UCSD-AML1 (cell line): ENCODE measurements around the gene ZNF770.

ENCODE experiments used
- DNase-seq: peaks from one replicate; lab custom pipeline; 2025; ENCODE audit not compliant: unreplicated experiment; lab: John Stamatoyannopoulos, UW

The ZNF770 gene, protein sequence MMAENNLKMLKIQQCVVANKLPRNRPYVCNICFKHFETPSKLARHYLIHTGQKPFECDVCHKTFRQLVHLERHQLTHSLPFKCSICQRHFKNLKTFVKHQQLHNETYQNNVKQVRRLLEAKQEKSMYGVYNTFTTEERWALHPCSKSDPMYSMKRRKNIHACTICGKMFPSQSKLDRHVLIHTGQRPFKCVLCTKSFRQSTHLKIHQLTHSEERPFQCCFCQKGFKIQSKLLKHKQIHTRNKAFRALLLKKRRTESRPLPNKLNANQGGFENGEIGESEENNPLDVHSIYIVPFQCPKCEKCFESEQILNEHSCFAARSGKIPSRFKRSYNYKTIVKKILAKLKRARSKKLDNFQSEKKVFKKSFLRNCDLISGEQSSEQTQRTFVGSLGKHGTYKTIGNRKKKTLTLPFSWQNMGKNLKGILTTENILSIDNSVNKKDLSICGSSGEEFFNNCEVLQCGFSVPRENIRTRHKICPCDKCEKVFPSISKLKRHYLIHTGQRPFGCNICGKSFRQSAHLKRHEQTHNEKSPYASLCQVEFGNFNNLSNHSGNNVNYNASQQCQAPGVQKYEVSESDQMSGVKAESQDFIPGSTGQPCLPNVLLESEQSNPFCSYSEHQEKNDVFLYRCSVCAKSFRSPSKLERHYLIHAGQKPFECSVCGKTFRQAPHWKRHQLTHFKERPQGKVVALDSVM

GRCh38 chr15:34988027-34988902 is at the start of gene ZNF770:
TSS of gene ZNF770 (minus strand) at chr15:34988287. CDS start at chr15:34983434, 4,853 bp downstream.
- DNase-seq, result peak; percentile 87

- DNase-seq, result no peak
Measured at GRCh38 chr15:35028235-35028984, 40.3 kb upstream of the ZNF770 start.

DNA sequence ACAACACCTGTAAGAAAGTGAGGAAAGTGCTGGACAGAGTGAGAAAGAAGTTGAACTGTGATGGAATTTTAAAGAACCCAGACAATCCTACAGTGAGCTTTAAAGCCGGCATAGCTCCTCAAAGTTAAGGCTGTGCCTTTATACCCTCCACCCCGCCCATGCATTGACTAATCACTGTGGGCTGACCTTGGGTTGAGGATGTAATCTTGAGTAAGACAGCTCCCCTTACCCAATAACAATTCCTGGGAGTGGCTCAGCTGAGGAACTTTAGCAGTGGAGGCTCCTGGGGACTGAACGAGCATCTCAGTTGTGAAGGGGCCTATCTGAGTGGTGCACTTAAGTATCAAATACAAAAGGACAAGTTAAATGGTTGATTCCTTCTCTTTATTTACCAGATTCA is 35.7 kb upstream of the ZNF770 start:
- DNase-seq, result no peak

DNA sequence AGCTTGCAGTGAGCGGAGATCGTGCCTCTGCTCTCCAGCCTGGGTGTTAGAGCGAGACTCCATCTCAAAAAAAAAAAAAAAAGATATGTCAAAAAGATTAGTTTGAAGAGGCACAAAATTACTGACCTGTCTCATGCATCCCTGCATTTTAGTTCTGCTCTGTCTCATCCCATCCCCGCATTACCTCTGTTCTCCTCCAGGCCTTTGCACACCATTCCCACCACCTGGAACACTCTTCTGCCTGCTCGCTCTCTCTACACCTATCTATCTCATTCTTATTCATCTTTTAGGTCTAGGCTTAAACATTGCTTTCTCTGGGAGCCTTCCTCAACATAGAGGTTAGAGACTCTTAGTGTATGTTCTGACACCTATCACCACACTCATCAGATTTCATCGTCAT is 32.9 kb upstream of the ZNF770 start:
- no peak for DNase-seq

DNA sequence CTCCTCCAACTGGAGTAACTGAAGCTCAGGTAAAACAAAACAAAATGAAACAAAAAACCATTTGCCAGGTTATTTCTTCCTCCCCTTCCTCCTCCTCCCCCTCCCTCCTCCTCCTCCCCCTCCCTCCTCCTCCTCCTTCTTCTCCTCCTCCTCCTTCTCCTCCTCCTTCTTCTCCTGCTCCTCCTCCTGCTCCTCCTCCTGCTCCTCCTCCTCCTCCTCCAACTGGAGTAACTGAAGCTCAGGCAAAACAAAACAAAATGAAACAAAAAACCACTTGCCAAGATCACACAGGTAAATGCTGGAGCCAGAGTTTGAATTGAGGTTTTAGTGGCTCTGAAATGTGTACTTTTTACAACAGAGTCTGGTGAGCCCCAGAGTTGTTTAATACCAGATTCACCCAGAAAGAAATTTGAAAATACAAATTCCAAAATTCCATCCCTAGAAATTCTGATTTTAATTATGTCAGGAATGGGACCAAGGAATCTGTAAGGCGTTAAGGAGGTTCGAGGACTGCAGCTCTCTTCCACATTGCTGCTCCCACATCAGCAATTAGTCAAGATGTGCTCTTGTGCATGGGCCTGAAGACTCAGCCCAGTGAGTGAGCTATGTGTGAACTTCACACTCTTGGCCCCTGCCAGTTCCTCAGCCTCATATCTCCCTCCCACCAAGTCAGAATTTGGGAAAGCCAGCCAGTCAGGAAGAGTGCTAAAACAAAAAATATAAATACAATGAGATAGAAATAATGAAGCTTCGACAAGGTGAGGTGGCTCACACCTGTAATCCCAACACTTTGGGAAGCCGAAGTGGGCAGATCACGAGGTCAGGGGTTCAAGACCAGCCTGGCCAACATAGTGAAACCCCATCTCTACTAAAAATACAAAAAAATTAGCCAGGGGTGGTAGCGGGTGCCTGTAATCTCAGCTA is 31.6 kb upstream of the ZNF770 start:
- no peak for DNase-seq

GRCh38 chr15:35014241-35014640 is 26.2 kb upstream of the ZNF770 start:
- no peak for DNase-seq

DNA sequence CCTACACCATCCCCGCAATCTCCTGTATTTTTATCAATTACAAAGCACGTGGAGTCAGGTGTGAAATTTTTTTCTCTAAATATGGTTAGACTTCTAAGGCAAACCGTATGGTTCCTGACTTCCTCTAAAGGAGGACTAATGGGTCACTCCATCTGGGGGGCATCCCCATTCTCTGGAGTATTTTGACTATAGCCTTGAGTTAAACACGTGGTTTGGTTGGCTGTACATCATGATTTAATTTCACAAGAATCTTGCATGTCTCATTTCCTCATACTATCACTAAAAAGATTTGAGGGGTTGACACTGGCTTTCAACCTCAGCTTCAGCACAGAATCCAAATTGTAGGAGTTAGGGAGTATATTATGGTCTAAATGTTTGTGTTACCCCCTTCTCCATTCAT is 25.3 kb upstream of the ZNF770 start:
- DNase-seq, result no peak

DNA sequence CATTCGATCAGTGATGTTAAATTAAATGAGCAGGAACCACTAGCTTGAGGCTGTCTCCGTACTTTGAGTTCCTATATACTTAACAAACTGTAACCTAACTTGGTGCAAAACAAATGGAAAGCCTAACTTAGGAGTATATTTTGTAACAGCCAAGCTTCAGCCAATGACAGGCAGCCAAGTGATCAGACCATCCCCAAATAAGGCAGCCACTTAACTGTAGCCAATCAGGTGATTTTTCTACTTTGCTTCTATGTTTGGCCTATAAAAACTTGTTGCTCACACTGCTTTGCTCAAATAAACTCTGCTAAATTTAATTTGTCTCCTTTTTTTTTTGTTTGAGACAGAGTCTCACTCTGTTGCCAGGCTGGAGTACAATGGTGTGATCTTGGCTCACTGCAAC is 19.3 kb upstream of the ZNF770 start:
- DNase-seq, result no peak

- DNase-seq, result no peak
Measured at GRCh38 chr15:35005933-35006332, 17.8 kb upstream of the ZNF770 start.

GRCh38 chr15:35003928-35004327 is 15.8 kb upstream of the ZNF770 start:
- DNase-seq, result no peak

- no peak for DNase-seq
Measured at GRCh38 chr15:35000511-35000910, 12.4 kb upstream of the ZNF770 start.

- no peak for DNase-seq
Measured at GRCh38 chr15:34999906-35000305, 11.8 kb upstream of the ZNF770 start.

GRCh38 chr15:34994925-34995324 is 6.8 kb upstream of the ZNF770 start:
- DNase-seq, result no peak

DNA sequence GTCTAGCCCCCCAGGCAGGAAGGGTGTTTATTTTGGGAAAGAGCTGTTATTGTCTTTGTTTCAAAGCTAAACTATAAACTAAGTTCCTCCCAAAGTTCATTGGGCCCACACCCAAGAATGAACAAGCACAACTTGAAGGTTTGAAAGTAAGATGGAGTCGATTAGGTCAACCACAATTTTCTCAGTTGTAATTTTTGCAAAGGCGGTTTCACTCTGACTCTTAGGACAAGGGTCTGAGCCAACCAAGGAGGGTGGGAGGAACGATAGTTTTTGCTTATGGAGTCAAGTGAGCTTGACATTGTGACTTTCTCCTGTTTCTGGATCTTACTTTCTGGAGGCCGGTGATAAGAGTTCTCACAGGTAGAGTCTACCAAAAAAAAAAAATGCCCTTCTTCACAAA is 5.8 kb upstream of the ZNF770 start:
- DNase-seq, result no peak

DNA sequence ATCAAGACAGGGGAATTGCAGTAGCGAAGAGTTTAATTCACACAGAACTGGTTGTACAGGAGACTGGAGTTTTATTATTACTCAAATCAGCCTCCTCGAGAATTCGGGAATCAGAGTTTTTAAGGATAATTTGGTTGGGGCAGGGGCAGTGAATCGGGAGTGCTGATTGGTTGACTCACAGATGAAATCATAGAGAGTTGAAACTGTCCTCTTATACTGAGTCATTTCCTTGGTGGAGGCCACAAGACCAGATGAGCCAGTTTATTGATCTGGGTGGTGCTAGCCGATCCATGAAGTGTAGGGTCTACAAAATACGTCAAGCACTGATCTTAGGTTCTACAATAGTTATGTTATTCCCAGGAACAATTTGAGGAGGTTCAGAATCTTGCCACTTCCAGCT is 5.3 kb upstream of the ZNF770 start:
- DNase-seq, result no peak

DNA sequence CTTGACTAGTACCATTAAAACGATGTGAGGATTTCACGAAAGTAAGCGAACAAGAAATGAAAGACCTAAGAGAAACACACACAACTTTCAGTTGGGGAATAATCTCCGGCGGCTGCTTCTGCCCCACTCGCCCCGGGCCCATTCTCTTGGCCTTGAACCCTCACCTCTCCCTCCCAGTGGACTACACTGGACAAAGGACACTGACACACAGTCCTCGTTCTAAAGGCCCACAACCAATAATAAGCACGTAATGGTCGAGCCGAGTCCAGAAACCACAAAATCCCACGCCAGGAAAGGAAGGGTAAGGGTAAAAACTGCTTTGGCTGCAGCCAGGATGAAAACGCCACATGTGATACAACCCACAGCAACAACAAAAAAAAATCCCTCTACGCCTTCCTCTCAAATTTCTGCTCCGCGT is 469 bp downstream of the ZNF770 start:
- no peak for DNase-seq

DNA sequence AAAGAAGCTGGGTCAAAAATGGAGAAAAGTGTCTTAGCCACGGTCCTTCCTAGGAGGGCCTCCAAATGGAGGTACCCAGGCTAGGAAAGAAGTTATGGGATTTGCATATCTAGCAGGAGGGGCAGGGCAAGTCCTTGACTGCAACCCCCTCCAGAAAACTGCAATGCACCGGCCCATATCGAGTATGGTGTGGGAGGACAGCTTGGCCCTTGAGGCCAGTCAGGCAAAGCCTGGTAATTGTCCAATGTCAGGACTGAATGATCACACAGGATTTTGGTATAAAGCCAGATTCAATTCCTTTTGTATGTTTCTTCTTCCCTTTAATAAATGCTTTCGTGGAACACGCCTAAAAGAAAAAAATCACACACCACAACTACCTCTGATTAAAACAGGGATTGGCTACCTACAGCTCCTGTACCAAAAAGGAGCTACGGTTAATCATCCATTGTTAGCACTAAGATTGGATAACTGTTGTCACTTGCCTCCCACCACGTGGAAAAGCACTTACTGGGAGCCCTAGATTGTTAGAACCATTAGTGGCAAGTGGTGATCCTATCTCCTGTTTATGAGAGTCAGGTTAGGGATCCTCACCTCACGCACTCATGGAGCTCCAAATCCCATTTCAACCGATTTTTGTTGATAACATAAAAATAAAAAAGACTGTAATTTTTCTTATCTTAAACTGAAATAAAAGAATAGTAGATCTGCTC is 1.2 kb downstream of the ZNF770 start:
- no peak for DNase-seq

DNA sequence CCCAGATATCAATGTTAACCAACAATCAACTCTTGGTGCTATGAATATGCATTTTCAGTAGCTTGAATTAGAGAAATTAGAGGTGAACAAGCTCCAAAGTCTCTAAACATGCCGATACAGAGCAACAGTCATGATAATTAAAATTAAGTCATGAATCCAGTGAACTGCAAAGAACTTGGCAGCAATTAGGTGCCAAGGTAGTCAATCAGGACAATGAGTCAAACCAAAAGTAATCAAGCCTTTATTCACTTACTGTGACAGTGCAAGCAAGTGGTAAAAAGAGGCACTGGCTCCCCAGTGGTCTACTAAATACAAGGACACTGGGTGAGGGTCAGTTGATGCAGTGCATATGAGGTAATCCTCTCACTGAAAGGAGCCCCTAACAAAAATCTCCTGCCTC is 1.8 kb downstream of the ZNF770 start:
- DNase-seq, result no peak
